ENCODE measurements around the gene KIRREL1. TPM values are rescaled to one million over a fixed set of nuclear protein-coding genes. Genes with fewer than 3 reads are reported as not detected.
A peak's percentile ranks its signal among the peaks of the same experiment; 100 is the strongest.

Gene KIRREL1
- total and polyA plus RNA-seq, 2 of the 8 experiments (the other 6 are each of a cell fraction or from before 2014, with no cell fraction given) = 14.2 to 39.0 TPM

DNA sequence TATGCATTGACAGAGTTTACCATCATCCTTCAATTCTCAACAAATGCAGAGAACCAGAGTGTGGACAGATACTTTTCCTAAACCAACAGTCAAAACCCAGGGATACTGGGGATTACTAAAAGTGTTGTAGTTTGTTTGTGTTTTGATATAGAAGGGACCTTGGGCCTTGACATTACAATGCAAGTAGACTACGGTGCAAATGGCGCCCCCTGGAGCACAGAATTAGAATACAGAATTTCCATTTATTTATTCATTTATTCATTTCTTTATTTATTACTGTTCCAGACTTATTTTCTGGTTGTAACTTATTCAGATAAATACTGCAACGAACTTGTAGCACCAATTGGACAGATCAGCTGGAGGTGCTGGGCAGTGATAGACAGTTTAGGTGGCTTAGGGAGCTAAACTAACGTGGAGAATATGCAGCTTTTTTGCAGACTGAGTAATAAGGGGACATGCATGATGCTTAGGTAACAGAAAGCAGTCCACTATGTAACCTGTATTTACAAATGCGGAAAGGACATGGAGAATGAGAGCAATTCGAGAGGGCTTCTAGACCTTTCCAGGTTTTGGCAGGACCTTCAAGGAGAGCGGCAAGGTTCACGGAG is 42.6 kb downstream of the KIRREL1 start:
- Histone ChIP-seq H3K18ac (ENCODE audit: extremely low read depth, low read length) (no peak overlapping the region), H3K4ac (replicated peaks; ENCODE audit: insufficient read length, low read depth, low read length) (no peak overlapping the region), H3K4me3 (ENCODE audit: extremely low read depth in 1 of 4, insufficient read depth in 2 of 4, low read depth in 3 of 4, low read length in 4 of 4) (no peak overlapping the region), H3K27ac (ENCODE audit: low read depth, low read length) (no peak overlapping the region; the same call in 1 of the 2 replicates), H3K9me3 (ENCODE audit: insufficient read depth in 2 of 2, low read depth in 1 of 2, low read length in 1 of 2) (no peaks in the 10 kb centered on the region), H3K56ac (replicated peaks; ENCODE audit: insufficient read length, low read depth, low read length) (no peak overlapping the region), H2BK120ac (replicated peaks; ENCODE audit: low read depth, low read length) (no peak overlapping the region), H2BK5ac (ENCODE audit: low read depth, low read length) (no peak overlapping the region), H3K4me1 (replicated peaks in 1 of 4; ENCODE audit: control insufficient read depth in 3 of 4, insufficient read depth in 4 of 4, low read length in 3 of 4) (peaks cover 3 to 12% (median 7%) of the 10 kb centered on the region in 4 experiments), H4K20me1 (replicated peaks in 1 of 2; ENCODE audit: control insufficient read depth in 1 of 2, insufficient read depth in 2 of 2, low read length in 2 of 2) (peaks cover 0 to 2% of the 10 kb centered on the region in 2 experiments), H2BK12ac (ENCODE audit: low read depth, low read length) (no peak overlapping the region), H3K23ac (ENCODE audit: insufficient read length) (no peak overlapping the region), H4K5ac (ENCODE audit: insufficient read length, low read depth, low read length) (no peak overlapping the region), H2AFZ (ENCODE audit: low read length) (no peak overlapping the region), H3K36me3 (ENCODE audit: control insufficient read depth in 2 of 4, insufficient read depth in 4 of 4, low read length in 3 of 4) (no peaks in the 10 kb centered on the region; a peak in 1 of 8 replicates), H3K79me2 (ENCODE audit: control insufficient read depth in 1 of 2, insufficient read depth in 2 of 2, low read length in 2 of 2) (peaks cover 0 to 38% of the 10 kb centered on the region in 2 experiments; a peak in 3 of 4 replicates), H2BK15ac (ENCODE audit: low read length) (no peak overlapping the region), H3K79me1 (ENCODE audit: low read depth, low read length) (peaks cover 8% of the 10 kb centered on the region), H4K91ac (replicated peaks; ENCODE audit: insufficient read length, low read length) (no peak overlapping the region), H4K8ac (ENCODE audit: extremely low read depth, insufficient read depth, low read length) (no peak overlapping the region), H3K9ac (replicated peaks in 1 of 4; ENCODE audit: extremely low read depth in 1 of 4, low read depth in 3 of 4, low read length in 3 of 4) (no peak overlapping the region), H3K14ac (ENCODE audit: insufficient read length) (no peak overlapping the region), H2AK5ac (ENCODE audit: low read depth, low read length) (no peak overlapping the region), H3K27me3 (replicated peaks in 1 of 4; ENCODE audit: control insufficient read depth in 3 of 4, extremely low read depth in 1 of 4, insufficient read depth in 3 of 4, low read length in 3 of 4) (no peaks in the 10 kb centered on the region), H3K4me2 (ENCODE audit: insufficient read depth in 1 of 2, low read depth in 2 of 2, low read length in 2 of 2) (no peak overlapping the region), H3K23me2 (ENCODE audit: low read depth, low read length) (no peaks in the 10 kb centered on the region; the same call in 1 of the 2 replicates), H2BK20ac (ENCODE audit: low read length) (no peak overlapping the region)
- no peak for FAIRE-seq
- TF ChIP-seq RAD21 (IDR thresholded peaks at IDR 0.05 in 1 of 2, conservative IDR thresholded peaks at IDR 0.05 in 1 of 2; ENCODE audit: low read depth in 2 of 2, low read length in 2 of 2) (peak; percentile 51 to 61), POU5F1 (IDR thresholded peaks at IDR 0.05; ENCODE audit: low read depth, low read length) (no peak), SIRT6 (IDR thresholded peaks at IDR 0.05; ENCODE audit: low read length) (no peak), BRCA1 (IDR thresholded peaks at IDR 0.05; ENCODE audit: low read depth, low read length) (no peak), TAF1 (IDR thresholded peaks at IDR 0.05; ENCODE audit: low read depth, low read length) (no peak), YY1 (IDR thresholded peaks at IDR 0.05; ENCODE audit: low read depth, low read length) (no peak)
- TF ChIP-seq, protein P1, sequence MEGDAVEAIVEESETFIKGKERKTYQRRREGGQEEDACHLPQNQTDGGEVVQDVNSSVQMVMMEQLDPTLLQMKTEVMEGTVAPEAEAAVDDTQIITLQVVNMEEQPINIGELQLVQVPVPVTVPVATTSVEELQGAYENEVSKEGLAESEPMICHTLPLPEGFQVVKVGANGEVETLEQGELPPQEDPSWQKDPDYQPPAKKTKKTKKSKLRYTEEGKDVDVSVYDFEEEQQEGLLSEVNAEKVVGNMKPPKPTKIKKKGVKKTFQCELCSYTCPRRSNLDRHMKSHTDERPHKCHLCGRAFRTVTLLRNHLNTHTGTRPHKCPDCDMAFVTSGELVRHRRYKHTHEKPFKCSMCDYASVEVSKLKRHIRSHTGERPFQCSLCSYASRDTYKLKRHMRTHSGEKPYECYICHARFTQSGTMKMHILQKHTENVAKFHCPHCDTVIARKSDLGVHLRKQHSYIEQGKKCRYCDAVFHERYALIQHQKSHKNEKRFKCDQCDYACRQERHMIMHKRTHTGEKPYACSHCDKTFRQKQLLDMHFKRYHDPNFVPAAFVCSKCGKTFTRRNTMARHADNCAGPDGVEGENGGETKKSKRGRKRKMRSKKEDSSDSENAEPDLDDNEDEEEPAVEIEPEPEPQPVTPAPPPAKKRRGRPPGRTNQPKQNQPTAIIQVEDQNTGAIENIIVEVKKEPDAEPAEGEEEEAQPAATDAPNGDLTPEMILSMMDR (IDR thresholded peaks at IDR 0.05; ENCODE audit: control extremely low read depth in 1 of 3, insufficient read depth in 1 of 3, low read depth in 1 of 3, low read length in 3 of 3) = peak in 2 of 3 experiments; percentile 57 to 65; a peak in 3 of 4 replicates
- no peak for DNase-seq (ENCODE audit: low read depth in 1 of 2, low spot score in 2 of 2)
- 56% methylated on average over 8 of the region's 8 CpGs; no CpG with 5 or more reads in 1 of the 2 experiments for WGBS, 2 experiments (ENCODE audit: extremely low coverage in 1 of 2, insufficient coverage in 1 of 2, insufficient read length in 1 of 2, insufficient replicate concordance in 2 of 2, low coverage in 1 of 2, low lambda C conversion rate in 2 of 2, missing lambda C conversion rate in 1 of 2)
- ChIA-PET CTCF (ENCODE audit: partially characterized antibody) (interaction anchor here (0.6 to 49.0 kb wide), 28 partner anchors 9 to 162 kb away, joined by 3 to 1615 read pairs (median 6); partner anchors contain the start of gene KIRREL1), POLR2A (ENCODE audit: partially characterized antibody) (interaction anchor here (0.9 kb wide), 1 partner anchor 40 kb away, joined by 4 read pairs; no protein-coding TSS in a partner anchor)
